Fibroblast of pulmonary artery (primary cell): ENCODE data around the gene TSPAN31.

Experiments used
- DNase-seq: peaks from one replicate; pipeline ENCODE4 v3.0.0-alpha.2; 2010; ENCODE audit warnings: low read depth
- H3K4me3 ChIP-seq: replicated peaks from 2 replicates; pipeline ENCODE4 v1.5.1; 2011; ENCODE audit warnings: low read depth, mild to moderate bottlenecking, control low read depth, low read length, moderate library complexity
- TF ChIP-seq, protein P1 (sequence below): IDR thresholded peaks from 2 replicates; pipeline ENCODE4 v1.5.1; 2011; ENCODE audit warnings: mild to moderate bottlenecking, control low read depth, low read length, inconsistent platforms; ENCODE audit errors: missing control alignments

The TSPAN31 gene, protein sequence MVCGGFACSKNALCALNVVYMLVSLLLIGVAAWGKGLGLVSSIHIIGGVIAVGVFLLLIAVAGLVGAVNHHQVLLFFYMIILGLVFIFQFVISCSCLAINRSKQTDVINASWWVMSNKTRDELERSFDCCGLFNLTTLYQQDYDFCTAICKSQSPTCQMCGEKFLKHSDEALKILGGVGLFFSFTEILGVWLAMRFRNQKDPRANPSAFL

DNA sequence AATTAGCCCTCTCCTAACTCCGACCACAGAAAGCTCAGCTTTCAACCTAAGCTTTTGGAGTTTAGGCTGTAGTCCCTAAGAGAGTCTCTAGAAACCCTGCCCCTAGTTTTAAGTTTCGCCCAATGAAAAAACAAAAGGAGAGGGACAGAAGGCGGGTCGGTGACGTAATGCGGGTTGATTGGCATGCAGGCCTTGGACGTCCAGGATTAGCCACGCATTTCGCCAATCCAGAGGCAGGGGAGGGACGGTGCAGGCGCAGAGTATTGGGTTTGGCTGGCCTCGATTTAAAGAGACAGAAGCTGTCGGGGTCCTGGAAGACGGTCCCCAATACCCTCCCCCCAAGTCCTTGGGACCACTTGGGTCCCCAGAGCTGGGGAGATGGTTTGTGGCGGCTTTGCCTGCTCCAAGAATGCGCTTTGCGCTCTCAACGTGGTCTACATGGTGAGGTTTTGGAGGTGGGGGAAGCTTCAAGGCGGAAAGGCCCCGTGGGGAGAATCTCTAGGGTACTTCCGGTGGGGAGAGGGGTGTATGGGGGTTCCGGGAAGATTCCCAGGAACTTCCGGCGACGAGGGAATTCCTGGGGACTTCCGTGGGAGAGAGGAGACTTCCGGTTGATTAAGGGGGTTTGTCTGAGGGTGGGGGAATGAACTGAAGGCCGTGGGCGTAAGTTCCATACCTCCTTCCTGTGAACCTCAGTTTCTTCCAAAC lies at the start of gene TSPAN31:
Gene TSPAN31, plus strand, starts transcription at position 263 of the 708 bp plus-strand sequence. Its CDS starts 116 bp downstream, at position 379.
- DNase-seq = peak; percentile 99

DNA sequence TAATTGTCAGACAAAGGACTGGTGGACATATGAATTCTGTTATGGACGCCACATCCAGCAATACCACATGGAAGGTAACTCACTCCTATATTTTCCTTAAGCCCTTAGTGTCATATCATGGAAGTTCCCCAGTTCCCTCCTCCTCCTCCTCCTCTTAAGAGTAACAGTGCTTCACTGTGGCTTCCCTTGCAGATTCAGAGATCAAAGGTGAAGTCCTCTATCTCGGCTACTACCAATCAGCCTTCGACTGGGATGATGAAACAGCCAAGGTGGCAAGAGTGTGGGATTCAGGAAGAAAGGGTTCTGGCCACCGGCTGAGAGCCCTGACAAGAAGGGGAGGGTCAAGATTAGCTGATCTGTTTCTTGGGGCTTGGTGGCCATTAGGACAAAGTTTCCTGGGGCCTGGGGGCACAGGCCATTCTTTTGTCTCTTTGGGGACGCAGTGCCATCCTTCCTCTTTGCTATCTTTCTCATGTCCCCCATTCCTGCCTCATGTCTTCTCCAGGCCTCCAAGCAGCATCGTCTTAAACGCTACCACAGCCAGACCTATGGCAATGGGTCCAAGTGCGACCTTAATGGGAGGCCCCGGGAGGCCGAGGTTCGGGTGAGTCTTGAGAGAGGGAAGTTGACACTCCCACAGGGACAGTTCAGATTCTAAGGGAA lies 48.9 kb upstream of the TSPAN31 start:
- TF ChIP-seq, protein P1, sequence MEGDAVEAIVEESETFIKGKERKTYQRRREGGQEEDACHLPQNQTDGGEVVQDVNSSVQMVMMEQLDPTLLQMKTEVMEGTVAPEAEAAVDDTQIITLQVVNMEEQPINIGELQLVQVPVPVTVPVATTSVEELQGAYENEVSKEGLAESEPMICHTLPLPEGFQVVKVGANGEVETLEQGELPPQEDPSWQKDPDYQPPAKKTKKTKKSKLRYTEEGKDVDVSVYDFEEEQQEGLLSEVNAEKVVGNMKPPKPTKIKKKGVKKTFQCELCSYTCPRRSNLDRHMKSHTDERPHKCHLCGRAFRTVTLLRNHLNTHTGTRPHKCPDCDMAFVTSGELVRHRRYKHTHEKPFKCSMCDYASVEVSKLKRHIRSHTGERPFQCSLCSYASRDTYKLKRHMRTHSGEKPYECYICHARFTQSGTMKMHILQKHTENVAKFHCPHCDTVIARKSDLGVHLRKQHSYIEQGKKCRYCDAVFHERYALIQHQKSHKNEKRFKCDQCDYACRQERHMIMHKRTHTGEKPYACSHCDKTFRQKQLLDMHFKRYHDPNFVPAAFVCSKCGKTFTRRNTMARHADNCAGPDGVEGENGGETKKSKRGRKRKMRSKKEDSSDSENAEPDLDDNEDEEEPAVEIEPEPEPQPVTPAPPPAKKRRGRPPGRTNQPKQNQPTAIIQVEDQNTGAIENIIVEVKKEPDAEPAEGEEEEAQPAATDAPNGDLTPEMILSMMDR = no peak
- DNase-seq = no peak
- H3K4me3 ChIP-seq = no peak overlapping the region

More for the DNA sequence above, at the start of gene TSPAN31:
- peak within 1 kb of the TSS; percentile 99 for H3K4me3 ChIP-seq
- TF ChIP-seq, protein P1 = no peak

DNA sequence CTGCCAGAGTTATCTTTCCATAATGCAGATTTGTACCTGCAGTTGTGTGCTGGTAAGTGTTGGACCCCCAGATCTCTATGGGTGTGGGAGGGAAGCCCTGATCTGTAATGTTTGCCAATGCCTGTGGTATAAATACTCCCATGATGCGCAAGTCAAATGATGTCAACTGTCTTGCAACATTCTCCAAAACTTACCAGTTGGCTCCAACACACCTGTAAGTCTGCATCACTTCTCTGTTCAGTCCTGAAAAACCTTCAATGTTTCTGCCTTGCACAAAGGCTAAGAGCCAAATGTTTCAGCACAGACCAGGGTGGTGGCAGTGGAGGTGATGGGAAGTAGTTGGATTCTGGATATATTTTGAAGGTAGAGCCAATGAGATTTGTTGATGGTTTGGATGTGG lies 47.8 kb upstream of the TSPAN31 start:
- TF ChIP-seq, protein P1 = no peak
- no peak overlapping the region for H3K4me3 ChIP-seq
- no peak for DNase-seq

DNA sequence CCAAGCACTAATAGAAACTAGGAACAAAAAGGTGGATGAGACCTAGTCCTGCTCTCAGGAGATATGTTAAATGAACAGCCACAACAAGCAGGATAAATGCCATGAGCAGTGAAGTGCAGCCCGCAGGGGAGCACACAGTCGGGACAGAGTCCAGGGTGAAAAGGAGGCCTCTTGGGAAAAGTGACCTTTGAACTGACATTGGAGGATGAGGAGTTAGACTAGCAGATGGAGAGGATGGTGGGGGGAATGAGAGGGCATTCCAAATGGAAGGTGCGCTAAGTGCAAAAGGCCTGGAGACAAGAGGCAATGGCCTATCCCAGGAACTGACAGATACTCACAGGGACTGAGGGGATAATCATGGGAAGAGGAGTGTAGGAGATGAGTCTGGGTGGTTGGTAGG lies 46.4 kb upstream of the TSPAN31 start:
- DNase-seq = no peak
- no peak overlapping the region for H3K4me3 ChIP-seq
- TF ChIP-seq, protein P1 = no peak

DNA sequence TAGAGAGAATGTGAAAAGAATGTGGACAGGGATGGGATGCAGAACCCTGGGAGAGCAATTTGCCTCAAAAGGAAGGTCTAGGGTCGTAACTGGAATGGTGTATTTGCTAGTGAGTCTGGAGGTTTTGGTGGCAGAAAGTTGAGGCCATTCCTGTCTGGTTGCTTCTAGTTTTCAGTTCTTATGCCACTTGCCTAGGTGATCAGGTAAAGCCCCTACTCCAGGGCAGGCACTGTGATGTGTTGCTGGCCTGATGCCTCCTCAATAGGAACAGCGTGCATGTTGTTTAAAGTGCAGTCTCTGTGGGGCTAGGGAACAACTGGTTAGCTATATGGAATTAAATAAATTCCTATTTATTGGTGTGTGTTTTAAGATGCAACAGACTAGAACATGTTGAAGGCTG lies 44.5 kb upstream of the TSPAN31 start:
- H3K4me3 ChIP-seq = no peak overlapping the region
- TF ChIP-seq, protein P1 = no peak
- DNase-seq = no peak

DNA sequence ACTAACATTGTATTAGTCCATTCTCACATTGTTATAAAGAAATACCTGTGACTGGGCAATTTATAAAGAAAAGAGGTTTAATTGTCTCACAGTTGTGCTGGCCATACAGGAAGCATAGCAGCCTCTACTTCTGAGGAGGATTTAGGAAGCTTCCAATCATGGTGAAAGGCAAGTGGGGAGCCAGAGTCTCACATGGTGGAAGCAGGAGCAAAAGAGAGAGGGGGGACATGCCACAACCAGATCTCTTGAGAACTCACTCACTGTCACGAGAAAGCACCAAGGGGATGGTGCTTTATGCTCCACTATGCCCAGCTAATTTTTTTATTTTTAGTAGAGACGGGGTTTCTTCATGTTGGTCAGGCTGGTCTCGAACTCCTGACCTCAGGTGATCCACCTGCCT lies 37.6 kb upstream of the TSPAN31 start:
- TF ChIP-seq, protein P1 = no peak
- H3K4me3 ChIP-seq = no peak overlapping the region
- no peak for DNase-seq
